ENCODE data around the gene ZNF22. TPM values are rescaled to one million over a fixed set of nuclear protein-coding genes. Genes with fewer than 3 reads are reported as not detected.

The ZNF22 gene
- total and polyA plus RNA-seq, 2 experiments from 2014 or later: 22.1 to 31.3 TPM

DNA sequence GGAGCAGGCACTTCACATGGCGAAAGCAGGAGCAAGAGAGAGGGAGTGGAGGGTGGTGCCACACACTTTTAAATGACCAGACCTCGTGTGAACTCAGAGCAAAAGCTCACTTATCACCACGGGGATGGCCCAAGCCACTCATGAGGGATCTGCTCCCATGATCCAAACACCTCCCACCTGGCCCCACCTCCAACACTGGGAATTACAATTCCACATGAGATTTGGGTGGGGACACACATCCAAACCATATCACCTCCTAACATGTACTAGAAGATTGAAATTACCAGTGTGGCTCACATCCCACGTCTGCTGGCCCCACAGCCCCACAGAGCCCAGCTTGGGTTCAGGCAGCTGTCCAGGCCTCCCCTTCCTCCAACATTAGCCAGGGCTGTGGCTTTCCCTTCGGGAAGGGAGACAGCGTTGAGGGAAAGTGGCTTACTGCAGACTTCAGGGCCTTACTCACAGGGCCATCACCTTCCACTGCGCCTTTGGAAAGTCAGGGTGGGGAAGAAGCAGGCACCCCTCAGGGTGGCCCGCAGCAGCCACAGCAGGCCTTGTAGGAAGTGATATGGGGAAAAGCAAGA lies 29.8 kb upstream of the ZNF22 start:
- Histone ChIP-seq H3K4me3 (no peak overlapping the region), H3K27ac (no peak overlapping the region), H3K9me3 (ENCODE audit: low read depth) (no peaks in the 10 kb centered on the region), H3K36me3 (peaks cover 6% of the 10 kb centered on the region), H3K4me1 (ENCODE audit: low read depth) (peaks cover 27% of the 10 kb centered on the region), H3K27me3 (no peaks in the 10 kb centered on the region)
- DNase-seq (ENCODE audit: low read depth in 1 of 2, low spot score in 1 of 2): no peak
- TF ChIP-seq, protein P1, sequence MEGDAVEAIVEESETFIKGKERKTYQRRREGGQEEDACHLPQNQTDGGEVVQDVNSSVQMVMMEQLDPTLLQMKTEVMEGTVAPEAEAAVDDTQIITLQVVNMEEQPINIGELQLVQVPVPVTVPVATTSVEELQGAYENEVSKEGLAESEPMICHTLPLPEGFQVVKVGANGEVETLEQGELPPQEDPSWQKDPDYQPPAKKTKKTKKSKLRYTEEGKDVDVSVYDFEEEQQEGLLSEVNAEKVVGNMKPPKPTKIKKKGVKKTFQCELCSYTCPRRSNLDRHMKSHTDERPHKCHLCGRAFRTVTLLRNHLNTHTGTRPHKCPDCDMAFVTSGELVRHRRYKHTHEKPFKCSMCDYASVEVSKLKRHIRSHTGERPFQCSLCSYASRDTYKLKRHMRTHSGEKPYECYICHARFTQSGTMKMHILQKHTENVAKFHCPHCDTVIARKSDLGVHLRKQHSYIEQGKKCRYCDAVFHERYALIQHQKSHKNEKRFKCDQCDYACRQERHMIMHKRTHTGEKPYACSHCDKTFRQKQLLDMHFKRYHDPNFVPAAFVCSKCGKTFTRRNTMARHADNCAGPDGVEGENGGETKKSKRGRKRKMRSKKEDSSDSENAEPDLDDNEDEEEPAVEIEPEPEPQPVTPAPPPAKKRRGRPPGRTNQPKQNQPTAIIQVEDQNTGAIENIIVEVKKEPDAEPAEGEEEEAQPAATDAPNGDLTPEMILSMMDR (IDR thresholded peaks at IDR 0.05; ENCODE audit: low read depth, low read length): no peak

DNA sequence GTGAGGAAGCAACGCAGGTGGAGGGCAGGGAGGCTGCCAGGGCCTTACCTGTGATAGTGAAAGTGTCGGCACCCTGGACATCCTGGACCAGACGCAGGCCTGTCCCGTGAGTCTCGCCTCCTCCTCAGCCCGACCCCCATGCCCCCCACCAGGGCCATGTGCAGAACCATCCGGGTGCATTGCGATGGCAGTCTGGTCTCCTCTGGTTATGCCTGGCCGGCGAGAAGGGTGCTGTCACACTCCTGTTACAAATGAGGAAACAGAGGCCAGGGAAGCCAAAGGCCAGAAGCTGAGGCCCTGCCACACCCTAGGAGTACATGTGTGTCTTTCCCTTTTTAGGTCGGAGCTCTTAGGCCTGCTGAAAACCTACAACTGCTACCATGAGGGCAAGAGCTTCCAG lies 29.3 kb upstream of the ZNF22 start:
- TF ChIP-seq, protein P1 (IDR thresholded peaks at IDR 0.05; ENCODE audit: low read depth, low read length): no peak
- H3K27ac ChIP-seq: no peak overlapping the region
- DNase-seq (ENCODE audit: low read depth in 1 of 2, low spot score in 1 of 2): no peak
- peaks cover 27% of the 10 kb centered on the region for H3K4me1 ChIP-seq (ENCODE audit: low read depth)
- peaks cover 6% of the 10 kb centered on the region for H3K36me3 ChIP-seq
- H3K4me3 ChIP-seq: no peak overlapping the region
- no peaks in the 10 kb centered on the region for H3K9me3 ChIP-seq (ENCODE audit: low read depth)
- H3K27me3 ChIP-seq: no peaks in the 10 kb centered on the region

DNA sequence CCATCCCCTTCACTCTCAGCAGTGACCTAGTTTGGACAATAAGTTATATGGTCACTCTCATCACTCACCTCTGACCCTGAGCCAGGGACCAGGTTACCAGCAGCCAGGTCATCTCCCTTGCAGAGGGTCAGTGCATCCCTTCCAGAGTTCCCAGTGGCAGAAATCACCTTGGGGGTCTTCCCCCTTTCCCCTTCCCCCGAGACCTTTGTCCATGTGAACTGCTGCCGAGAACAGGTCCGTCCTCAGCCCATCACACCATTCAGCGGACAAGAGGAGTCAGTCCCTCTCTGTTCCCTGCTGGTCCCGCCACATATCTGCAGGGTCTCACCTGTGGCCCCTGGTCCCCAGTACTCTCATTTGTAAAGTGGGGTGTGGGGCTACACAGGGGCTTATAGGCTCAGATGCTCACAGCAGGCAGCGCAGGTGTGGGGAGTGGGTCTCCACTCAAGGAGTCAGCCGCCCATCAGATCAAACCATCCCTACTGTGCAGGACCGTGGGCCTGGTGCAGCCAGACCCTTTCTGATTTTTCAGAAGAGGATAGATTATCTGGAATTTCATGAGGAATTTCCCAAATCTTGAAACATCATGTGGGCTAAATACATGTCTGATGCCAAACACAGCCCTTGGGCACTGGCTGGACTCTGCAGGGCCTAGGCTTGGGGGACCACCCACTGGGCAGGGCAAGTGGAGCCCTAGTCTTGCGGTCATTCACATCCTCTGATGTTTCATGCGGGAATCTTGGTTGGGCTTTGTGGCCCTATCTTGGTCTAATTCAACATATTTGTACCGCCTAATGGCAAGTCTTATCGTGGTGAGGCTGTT lies 28.6 kb upstream of the ZNF22 start:
- DNase-seq (ENCODE audit: low read depth in 1 of 2, low spot score in 1 of 2): no peak

DNA sequence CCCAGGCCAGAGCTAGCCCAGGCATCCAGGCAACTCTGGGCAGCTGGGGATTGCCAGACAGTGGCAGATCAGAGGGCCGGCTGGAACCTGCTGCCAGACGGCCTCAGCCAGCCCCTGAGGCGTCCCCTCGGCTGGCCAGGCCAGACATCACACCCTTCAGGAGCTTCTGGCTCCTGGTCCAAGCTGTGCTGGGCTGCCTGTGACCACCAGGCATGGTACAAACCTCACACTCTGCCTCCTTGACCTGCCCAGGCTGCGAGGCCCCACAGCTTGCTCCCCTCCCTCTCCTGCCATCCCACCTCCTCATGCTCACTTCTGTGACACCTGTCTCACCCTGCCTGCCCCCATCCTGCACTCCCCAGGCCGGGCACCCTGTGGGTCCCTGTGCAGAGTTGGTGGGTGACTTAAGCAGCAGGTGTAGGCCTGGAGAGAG lies 27.8 kb upstream of the ZNF22 start:
- Histone ChIP-seq H3K9me3 (ENCODE audit: low read depth) (no peaks in the 10 kb centered on the region), H3K27ac (no peak overlapping the region), H3K4me1 (ENCODE audit: low read depth) (peaks cover 40% of the 10 kb centered on the region), H3K27me3 (no peaks in the 10 kb centered on the region), H3K36me3 (peaks cover 6% of the 10 kb centered on the region), H3K4me3 (no peak overlapping the region)
- DNase-seq (ENCODE audit: low read depth in 1 of 2, low spot score in 1 of 2): no peak
- TF ChIP-seq, protein P1 (IDR thresholded peaks at IDR 0.05; ENCODE audit: low read depth, low read length): no peak

More for the DNA sequence above, 28.6 kb upstream of the ZNF22 start:
- H3K4me1 ChIP-seq (ENCODE audit: low read depth): peaks cover 33% of the 10 kb centered on the region
- TF ChIP-seq, protein P1 (IDR thresholded peaks at IDR 0.05; ENCODE audit: low read depth, low read length): no peak
- no peaks in the 10 kb centered on the region for H3K27me3 ChIP-seq
- no peak overlapping the region for H3K27ac ChIP-seq
- peaks cover 6% of the 10 kb centered on the region for H3K36me3 ChIP-seq
- H3K9me3 ChIP-seq (ENCODE audit: low read depth): no peaks in the 10 kb centered on the region
- no peak overlapping the region for H3K4me3 ChIP-seq

DNA sequence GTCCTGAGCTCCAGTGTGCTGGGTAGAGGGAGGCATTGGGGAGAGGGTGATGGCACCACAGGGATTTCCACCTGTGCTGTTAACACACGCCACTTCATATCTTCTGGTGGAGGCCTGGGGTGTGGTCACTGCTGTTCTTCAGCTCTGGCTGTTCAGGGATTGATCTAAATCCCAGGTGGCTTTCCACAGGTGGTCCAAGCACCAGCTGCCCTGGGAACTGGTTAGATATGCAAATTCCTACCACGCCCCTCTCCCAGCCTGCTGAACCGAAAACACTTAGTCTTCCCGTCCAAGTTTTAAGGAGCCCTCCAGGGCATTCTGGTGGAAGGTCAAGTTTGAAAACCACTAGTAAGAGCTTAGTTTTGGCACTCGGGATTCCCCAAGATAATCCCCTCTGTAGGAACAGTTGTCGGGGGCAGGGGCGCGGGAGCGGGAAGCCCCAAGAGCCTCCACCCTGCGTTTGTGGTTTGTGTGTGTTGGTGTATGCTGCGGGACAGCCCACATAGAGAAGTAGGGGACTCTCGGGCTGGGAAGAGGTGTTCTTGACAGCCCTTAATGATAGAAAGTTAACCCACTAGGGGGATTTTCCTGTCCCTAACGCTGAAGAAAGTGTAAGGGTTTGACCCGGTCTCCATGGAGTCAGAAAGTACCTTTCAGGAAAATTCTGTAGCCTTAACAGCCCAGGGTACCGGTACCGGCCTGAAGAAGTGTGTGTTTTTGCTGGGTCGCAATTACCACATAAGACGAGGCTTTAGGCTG lies 27.2 kb upstream of the ZNF22 start:
- Histone ChIP-seq H3K27ac (peak overlapping the region; percentile 96), H3K9me3 (ENCODE audit: low read depth) (no peaks in the 10 kb centered on the region), H3K4me3 (no peak overlapping the region), H3K36me3 (peaks cover 6% of the 10 kb centered on the region), H3K27me3 (no peaks in the 10 kb centered on the region), H3K4me1 (ENCODE audit: low read depth) (peaks cover 46% of the 10 kb centered on the region)
- TF ChIP-seq, protein P1 (IDR thresholded peaks at IDR 0.05; ENCODE audit: low read depth, low read length): no peak
- no peak for DNase-seq (ENCODE audit: low read depth in 1 of 2, low spot score in 1 of 2)
